Activated B cell treated with CpG ODN at 0.5 μM for 24 hours (primary cell): ENCODE data around the gene CD101. TPM values are rescaled to one million over a fixed set of nuclear protein-coding genes. Genes with fewer than 3 reads are reported as not detected.

Experiments used
- ATAC-seq: fragments of 200-7000 bp; cut with Tn5 transposase; one replicate; pipeline ENCODE4 v1.10.0; 2021; ENCODE audit warnings: low read depth, mild to moderate bottlenecking, moderate library complexity
- CTCF ChIA-PET: fragments of 350-600 bp; sonication (Branson Sonifier 250); formaldehyde crosslinking; loops from one replicate; lab custom pipeline; 2021; ENCODE audit warnings: antibody characterized with exemption; lab: Charles Lee
- POLR2A ChIA-PET: fragments of 350-600 bp; sonication (Branson Sonifier 250); formaldehyde crosslinking; loops from one replicate; lab custom pipeline; 2021; ENCODE audit warnings: antibody characterized with exemption; lab: Charles Lee
- DNase-seq: peaks from one replicate; pipeline ENCODE4 v3.0.0; 2022
- H3K27ac Mint-ChIP-seq: one replicate; pipeline ENCODE4 v1.8.0; 2020; ENCODE audit warnings: mixed read lengths
- H3K27me3 Mint-ChIP-seq: one replicate; pipeline ENCODE4 v1.8.0; 2021; ENCODE audit warnings: mixed read lengths
- H3K36me3 Mint-ChIP-seq: one replicate; pipeline ENCODE4 v1.8.0; 2021; ENCODE audit warnings: low read depth, mixed read lengths
- H3K4me1 Mint-ChIP-seq: one replicate; pipeline ENCODE4 v1.8.0; 2021; ENCODE audit warnings: mixed read lengths
- H3K4me3 Mint-ChIP-seq: one replicate; pipeline ENCODE4 v1.8.0; 2020; ENCODE audit warnings: mild to moderate bottlenecking, mixed read lengths
- H3K9me3 Mint-ChIP-seq: one replicate; pipeline ENCODE4 v1.8.0; 2020; ENCODE audit warnings: mixed read lengths
- intact Hi-C: fragments of 100-400 bp; cut with micrococcal nuclease; formaldehyde crosslinking; loops from one replicate; pipeline ENCODE4 v1.15.1; 2024
- total RNA-seq: library from RNA; stranded (reverse); gene quantifications from 2 replicates; pipeline ENCODE4 v1.2.3, GENCODE V29; 2022
- TF ChIP-seq, protein P1 (sequence below): fragments of 200-600 bp; IDR thresholded peaks from one replicate; pipeline ENCODE4 v1.8.0; 2022; ENCODE audit warnings: antibody characterized with exemption, mild to moderate bottlenecking

CD101 gene
- total RNA-seq, 1 donor from 2014 or later, result 0.42 TPM

DNA sequence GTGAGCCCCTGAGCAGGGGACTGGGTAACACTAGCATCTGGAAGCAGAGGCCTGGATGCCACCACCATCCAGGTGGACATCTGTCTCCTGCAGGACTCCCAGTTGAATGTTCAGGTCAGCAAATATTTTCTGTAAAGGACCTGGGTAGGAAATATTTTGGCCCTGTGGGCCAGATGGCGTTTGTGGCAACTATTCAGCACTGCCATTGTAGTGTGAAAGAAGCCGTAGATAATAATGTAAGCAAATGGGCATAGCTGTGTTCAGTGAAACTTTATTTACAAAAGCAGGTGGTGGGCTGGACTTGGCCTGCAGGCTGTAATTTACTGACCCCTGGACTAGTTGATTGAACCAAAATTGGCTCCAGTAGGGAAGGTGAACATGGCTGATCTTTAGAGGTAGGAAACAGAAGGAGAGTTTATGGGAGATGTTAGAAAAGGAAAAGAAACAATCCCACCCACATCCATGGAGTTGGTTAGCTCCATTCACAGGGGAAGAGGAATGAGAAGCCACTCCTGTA lies 20.0 kb upstream of the CD101 start:
- Mint-ChIP-seq H3K36me3 (no peaks in the 10 kb centered on the region), H3K27ac (no peak overlapping the region), H3K4me1 (no peaks in the 10 kb centered on the region), H3K9me3 (no peaks in the 10 kb centered on the region), H3K27me3 (peaks cover 4% of the 10 kb centered on the region), H3K4me3 (no peak overlapping the region)
- no peak for ATAC-seq
- TF ChIP-seq, protein P1, sequence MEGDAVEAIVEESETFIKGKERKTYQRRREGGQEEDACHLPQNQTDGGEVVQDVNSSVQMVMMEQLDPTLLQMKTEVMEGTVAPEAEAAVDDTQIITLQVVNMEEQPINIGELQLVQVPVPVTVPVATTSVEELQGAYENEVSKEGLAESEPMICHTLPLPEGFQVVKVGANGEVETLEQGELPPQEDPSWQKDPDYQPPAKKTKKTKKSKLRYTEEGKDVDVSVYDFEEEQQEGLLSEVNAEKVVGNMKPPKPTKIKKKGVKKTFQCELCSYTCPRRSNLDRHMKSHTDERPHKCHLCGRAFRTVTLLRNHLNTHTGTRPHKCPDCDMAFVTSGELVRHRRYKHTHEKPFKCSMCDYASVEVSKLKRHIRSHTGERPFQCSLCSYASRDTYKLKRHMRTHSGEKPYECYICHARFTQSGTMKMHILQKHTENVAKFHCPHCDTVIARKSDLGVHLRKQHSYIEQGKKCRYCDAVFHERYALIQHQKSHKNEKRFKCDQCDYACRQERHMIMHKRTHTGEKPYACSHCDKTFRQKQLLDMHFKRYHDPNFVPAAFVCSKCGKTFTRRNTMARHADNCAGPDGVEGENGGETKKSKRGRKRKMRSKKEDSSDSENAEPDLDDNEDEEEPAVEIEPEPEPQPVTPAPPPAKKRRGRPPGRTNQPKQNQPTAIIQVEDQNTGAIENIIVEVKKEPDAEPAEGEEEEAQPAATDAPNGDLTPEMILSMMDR, result no peak
- intact Hi-C loops, result no loop called here
- ChIA-PET POLR2A (no interaction called here), CTCF (no interaction called here)
- no peak for DNase-seq

DNA sequence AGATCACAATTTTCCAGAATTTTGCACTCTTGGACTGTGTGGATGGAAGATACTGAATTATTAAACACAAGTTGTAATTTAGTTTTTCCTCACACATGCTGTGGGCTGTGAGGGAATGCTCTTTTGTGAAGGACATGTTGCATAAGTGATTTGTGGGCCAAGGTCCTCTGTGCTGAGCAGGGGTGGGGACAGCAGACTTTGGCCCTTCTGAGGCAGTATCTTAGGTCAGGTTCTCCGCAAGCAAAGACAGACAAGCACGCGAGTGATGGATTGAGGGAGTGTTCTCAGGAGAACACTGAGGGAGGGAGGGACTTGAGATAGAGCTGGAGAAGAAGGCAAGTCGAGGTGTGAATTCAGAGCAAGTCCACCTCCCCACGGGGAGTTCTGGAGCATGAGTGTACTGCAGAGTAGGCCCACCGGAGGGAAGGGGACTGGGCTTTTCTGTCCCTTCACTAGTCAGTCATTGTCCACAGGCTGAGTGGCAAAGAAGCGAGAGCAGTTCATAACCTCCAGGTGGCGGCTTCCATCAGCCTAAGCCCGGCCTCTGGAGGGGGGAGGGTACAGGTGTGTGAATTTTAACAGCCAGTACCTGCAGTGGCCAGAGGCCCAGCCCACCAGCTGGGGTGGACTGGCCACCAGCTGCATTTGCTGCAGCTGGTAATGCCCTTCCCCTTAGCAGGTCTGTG lies 19.1 kb upstream of the CD101 start:
- intact Hi-C loops, result no loop called here
- Mint-ChIP-seq H3K4me1 (no peaks in the 10 kb centered on the region), H3K36me3 (no peaks in the 10 kb centered on the region), H3K27me3 (peaks cover 9% of the 10 kb centered on the region), H3K4me3 (no peak overlapping the region), H3K9me3 (no peaks in the 10 kb centered on the region), H3K27ac (no peak overlapping the region)
- CTCF ChIA-PET, result no interaction called here
- no peak for DNase-seq
- POLR2A ChIA-PET, result no interaction called here
- TF ChIP-seq, protein P1, result no peak
- ATAC-seq, result no peak

DNA sequence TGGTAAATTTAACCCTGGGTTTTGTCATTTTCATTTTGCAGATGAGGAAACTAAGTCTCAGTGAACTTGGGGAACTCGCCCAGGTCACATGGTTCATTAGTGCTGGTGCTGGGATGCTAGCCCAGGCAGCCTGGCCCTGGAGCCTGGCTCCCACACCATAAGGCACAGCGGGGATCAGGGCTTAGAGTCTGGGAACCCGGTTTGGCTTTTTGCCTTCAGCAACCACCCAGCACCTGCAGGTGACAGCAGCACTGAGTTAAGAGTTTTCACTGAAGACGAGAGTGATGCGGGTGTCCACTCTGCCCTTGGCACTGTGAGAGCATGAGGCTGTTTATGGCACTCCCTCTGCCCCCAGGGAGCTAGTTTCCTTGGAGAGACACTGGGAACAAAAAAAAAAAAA lies 18.4 kb upstream of the CD101 start:
- intact Hi-C loops, result no loop called here

DNA sequence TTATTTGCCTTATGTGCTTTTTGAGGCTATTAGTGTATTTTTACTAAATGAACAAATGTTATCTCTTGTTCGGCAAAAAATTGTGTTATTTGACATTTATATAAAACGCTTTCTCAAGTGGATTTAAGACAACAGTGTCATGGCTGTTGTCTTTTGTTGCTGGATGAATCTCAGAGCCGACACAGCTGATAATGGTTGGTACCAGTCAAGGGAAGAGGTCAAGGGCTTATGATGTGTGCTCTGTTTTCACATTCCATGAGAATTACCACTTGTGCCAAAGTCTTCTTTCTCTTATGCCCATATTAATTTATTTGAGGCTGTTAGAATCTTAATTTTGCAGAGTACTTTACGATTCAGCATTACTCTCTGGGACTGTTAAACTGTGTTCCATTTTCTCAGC lies 17.9 kb upstream of the CD101 start:
- no peak for ATAC-seq

More for the DNA sequence above, 18.4 kb upstream of the CD101 start:
- no peaks in the 10 kb centered on the region for H3K9me3 Mint-ChIP-seq
- DNase-seq (no peak), ATAC-seq (no peak)
- POLR2A ChIA-PET, result no interaction called here
- CTCF ChIA-PET, result no interaction called here
- H3K4me1 Mint-ChIP-seq, result no peaks in the 10 kb centered on the region
- H3K36me3 Mint-ChIP-seq, result no peaks in the 10 kb centered on the region
- TF ChIP-seq, protein P1, result no peak
- no peak overlapping the region for H3K4me3 Mint-ChIP-seq
- peaks cover 9% of the 10 kb centered on the region for H3K27me3 Mint-ChIP-seq
- H3K27ac Mint-ChIP-seq, result no peak overlapping the region

DNA sequence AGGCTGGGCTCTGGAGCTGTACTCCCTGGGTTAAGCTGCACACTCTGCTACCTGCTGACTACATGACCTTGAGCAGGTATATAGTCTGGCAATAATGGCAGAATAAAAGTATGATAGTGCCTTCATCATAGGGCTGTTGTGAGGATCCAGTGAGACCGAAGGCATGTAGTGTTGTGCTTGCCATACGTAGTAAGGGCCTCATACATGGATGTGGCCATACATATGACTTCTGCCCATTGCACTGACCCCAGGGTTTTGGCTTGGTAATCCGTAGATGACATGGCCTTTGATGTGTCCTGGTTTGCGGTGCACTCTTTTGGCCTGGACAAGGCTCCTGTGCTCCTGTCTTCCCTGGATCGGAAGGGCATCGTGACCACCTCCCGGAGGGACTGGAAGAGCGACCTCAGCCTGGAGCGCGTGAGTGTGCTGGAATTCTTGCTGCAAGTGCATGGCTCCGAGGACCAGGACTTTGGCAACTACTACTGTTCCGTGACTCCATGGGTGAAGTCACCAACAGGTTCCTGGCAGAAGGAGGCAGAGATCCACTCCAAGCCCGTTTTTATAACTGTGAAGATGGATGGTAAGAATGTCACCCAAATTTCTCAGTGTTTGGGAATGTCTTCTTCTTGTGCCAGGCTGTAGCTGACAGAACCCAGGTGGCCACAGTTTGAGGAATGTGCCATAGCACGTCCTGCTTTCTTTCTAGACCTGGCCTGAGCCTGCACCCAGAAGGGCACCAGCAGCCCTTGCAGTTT lies 17.0 kb upstream of the CD101 start:
- Mint-ChIP-seq H3K4me3 (no peak overlapping the region), H3K27me3 (peaks cover 9% of the 10 kb centered on the region), H3K4me1 (no peaks in the 10 kb centered on the region), H3K9me3 (no peaks in the 10 kb centered on the region), H3K36me3 (no peaks in the 10 kb centered on the region), H3K27ac (no peak overlapping the region)
- ChIA-PET CTCF (no interaction called here), POLR2A (no interaction called here)
- intact Hi-C loops, result no loop called here
- TF ChIP-seq, protein P1, result no peak
- ATAC-seq (no peak), DNase-seq (no peak)

More for the DNA sequence above, 17.9 kb upstream of the CD101 start:
- Mint-ChIP-seq H3K4me1 (no peaks in the 10 kb centered on the region), H3K27me3 (peaks cover 9% of the 10 kb centered on the region), H3K9me3 (no peaks in the 10 kb centered on the region), H3K27ac (no peak overlapping the region), H3K36me3 (no peaks in the 10 kb centered on the region), H3K4me3 (no peak overlapping the region)
- intact Hi-C loops, result no loop called here
- ChIA-PET CTCF (no interaction called here), POLR2A (no interaction called here)
- TF ChIP-seq, protein P1, result no peak
- no peak for DNase-seq
